ENCODE results near the gene CCDC92.
"Not testable (repeated sequence)": the region's sequence is repeated elsewhere in the genome, so short reads cannot be mapped to it uniquely, and the experiment has no call there.

- not testable (repeated sequence) for TF ChIP-seq CTCF, POLR2A (IDR thresholded peaks at IDR 0.05)
These were observed 25.8 kb downstream of the CCDC92 start for GRCh38 chr12:123946516-123947505.
